PC-3 (cell line): ENCODE measurements around the gene CRB1. TPM values are rescaled to one million over a fixed set of nuclear protein-coding genes. Genes with fewer than 3 reads are reported as not detected.
A peak's percentile ranks its signal among the peaks of the same experiment; 100 is the strongest.

Source experiments
- ATAC-seq: fragments of 200-7000 bp; cut with Tn5 transposase; 2 replicates; pipeline ENCODE4 v1.9.1; 2020; ENCODE audit warnings: mild to moderate bottlenecking, moderate library complexity
- BruUV-seq: library from RNA; stranded (reverse); fragments of 400-500 nt; replicated peaks from 2 replicates; lab custom pipeline; 2021; lab: Mats Ljungman, UMichigan
- CTCF ChIA-PET: fragments of 300-600 bp; sonication (Branson Sonifier 250); formaldehyde crosslinking; loops from one replicate; lab custom pipeline; 2022; ENCODE audit warnings: antibody characterized with exemption; lab: Charles Lee
- POLR2A ChIA-PET: fragments of 300-600 bp; sonication (Branson Sonifier 250); formaldehyde crosslinking; loops from one replicate; lab custom pipeline; 2022; ENCODE audit warnings: antibody characterized with exemption; ENCODE audit not compliant: unreplicated experiment; lab: Charles Lee
- DNase-seq: peaks from one replicate; pipeline ENCODE4 v3.0.0-alpha.2; 2015
- H2AFZ ChIP-seq: fragments of 300-600 bp; sonication (generic); 2 replicates; pipeline ENCODE4 v1.6.0; 2016; ENCODE audit warnings: antibody characterized with exemption, low read length
- H3F3A ChIP-seq: fragments of 300-600 bp; sonication (generic); one replicate; pipeline ENCODE4 v1.6.0; 2017; ENCODE audit warnings: antibody characterized with exemption, low read length, control low read depth, mild to moderate bottlenecking; ENCODE audit not compliant: unreplicated experiment
- H3K27ac ChIP-seq: fragments of 300-600 bp; sonication (generic); 2 replicates; pipeline ENCODE4 v1.5.1; 2016; ENCODE audit warnings: mild to moderate bottlenecking, low read length
- H3K27me3 ChIP-seq: fragments of 300-600 bp; sonication (generic); 2 replicates; pipeline ENCODE4 v1.6.1; 2016; ENCODE audit warnings: low read length, mixed read lengths
- H3K36me3 ChIP-seq: fragments of 300-600 bp; sonication (generic); 2 replicates; pipeline ENCODE4 v1.6.1; 2016; ENCODE audit warnings: low read depth, mixed run types, low read length, mixed read lengths
- H3K4me1 ChIP-seq: fragments of 300-600 bp; sonication (generic); 2 replicates; pipeline ENCODE4 v1.5.1; 2016; ENCODE audit warnings: low read length; ENCODE audit not compliant: insufficient read depth
- H3K4me2 ChIP-seq: fragments of 300-600 bp; sonication (generic); 2 replicates; pipeline ENCODE4 v1.6.0; 2016; ENCODE audit warnings: low read length
- H3K4me3 ChIP-seq: fragments of 300-600 bp; sonication (generic); 2 replicates; pipeline ENCODE4 v1.5.1; 2016; ENCODE audit warnings: mild to moderate bottlenecking, low read length, mixed read lengths
- H3K79me2 ChIP-seq: fragments of 300-600 bp; sonication (generic); 2 replicates; pipeline ENCODE4 v1.6.1; 2017; ENCODE audit warnings: low read length, mixed read lengths
- H3K9ac ChIP-seq: fragments of 300-600 bp; sonication (generic); 2 replicates; pipeline ENCODE4 v1.6.0; 2016; ENCODE audit warnings: mild to moderate bottlenecking, low read length
- H3K9me2 ChIP-seq: fragments of 300-600 bp; sonication (generic); replicated peaks from 2 replicates; pipeline ENCODE4 v1.6.1; 2016; ENCODE audit warnings: mixed run types, low read length, mixed read lengths
- H3K9me3 ChIP-seq: fragments of 300-600 bp; sonication (generic); 2 replicates; pipeline ENCODE4 v1.6.1; 2016; ENCODE audit warnings: low read length, mixed read lengths
- H4K20me1 ChIP-seq: fragments of 300-600 bp; sonication (generic); 2 replicates; pipeline ENCODE4 v1.6.1; 2016; ENCODE audit warnings: low read length, mixed read lengths
- CTCF ChIP-seq: fragments of 300-600 bp; sonication (generic); conservative IDR thresholded peaks from 2 replicates; pipeline ENCODE4 v1.5.1; 2017; ENCODE audit warnings: antibody characterized with exemption, low read depth, mild to moderate bottlenecking, low read length
- EZH2 ChIP-seq: fragments of 300-600 bp; sonication (generic); IDR thresholded peaks from one replicate; pipeline ENCODE4 v1.6.1; 2017; ENCODE audit warnings: antibody characterized with exemption, mild to moderate bottlenecking, low read length; ENCODE audit not compliant: unreplicated experiment
- EZH2phosphoT487 ChIP-seq: fragments of 300-600 bp; sonication (generic); IDR thresholded peaks from 2 replicates; pipeline ENCODE4 v1.6.1; 2018; ENCODE audit warnings: mild to moderate bottlenecking, antibody characterized with exemption, low read length, borderline replicate concordance
- intact Hi-C: fragments of 100-400 bp; cut with micrococcal nuclease; formaldehyde crosslinking; loops from 2 replicates; pipeline ENCODE4 v1.9.0; 2023
- total RNA-seq: library from RNA; depleted of rRNA; stranded (reverse); fragments of >200 nt; gene quantifications from 2 replicates; pipeline ENCODE4 v1.2.3, GENCODE V29; 2014

The CRB1 gene
- total RNA-seq, 1 experiment from 2014 or later: 0.07 TPM

DNA sequence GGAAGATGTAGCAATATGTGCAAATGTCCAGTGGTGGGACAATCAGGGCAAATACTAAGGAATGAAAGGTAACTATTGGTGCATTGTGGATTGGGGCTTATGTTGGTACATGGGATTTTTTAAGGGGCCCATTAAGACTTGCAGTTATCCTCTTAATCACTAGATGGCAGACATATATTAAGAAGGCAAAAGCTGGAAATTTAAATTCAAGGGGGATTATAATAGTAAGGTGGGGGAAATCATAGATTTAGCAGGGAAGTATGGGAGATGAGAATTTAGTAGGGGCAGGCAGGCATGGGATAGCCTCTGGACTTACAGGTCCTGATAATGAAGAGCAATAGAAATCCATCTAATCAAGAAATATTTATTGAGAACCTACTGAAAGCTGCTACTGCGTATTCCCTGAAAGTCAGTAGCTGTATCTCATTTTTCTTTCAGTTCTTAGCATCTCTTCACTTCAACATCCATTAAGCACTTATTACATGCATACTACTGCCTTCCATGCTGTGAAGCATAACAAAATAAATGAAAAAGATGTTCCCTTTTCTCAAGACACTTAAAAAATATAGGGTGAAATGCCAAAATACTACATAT lies 251.8 kb downstream of the CRB1 start:
- intact Hi-C loops: loop anchor here (2.0 to 10.0 kb wide), 2 partner anchors 119 to 945 kb away; no protein-coding TSS in a partner anchor
- Histone ChIP-seq H3K79me2 (no peaks in the 10 kb centered on the region), H3K4me1 (no peaks in the 10 kb centered on the region), H3K4me3 (no peak overlapping the region), H3K27ac (no peak overlapping the region), H3K9me3 (no peaks in the 10 kb centered on the region), H3K9ac (no peak overlapping the region), H3F3A (no peaks in the 10 kb centered on the region), H3K36me3 (no peaks in the 10 kb centered on the region), H4K20me1 (no peaks in the 10 kb centered on the region), H3K27me3 (no peaks in the 10 kb centered on the region), H2AFZ (no peak overlapping the region), H3K9me2 (no peaks in the 10 kb centered on the region), H3K4me2 (no peak overlapping the region)
- ATAC-seq: no peak
- TF ChIP-seq EZH2 (no peak), CTCF (peak; percentile 53; the same call in 1 of the 2 replicates)
- BruUV-seq: no TSS peak
- CTCF ChIA-PET: interaction anchor here (0.7 to 1.0 kb wide), 3 partner anchors 120 to 396 kb away, joined by 3 to 11 read pairs (median 3); no protein-coding TSS in a partner anchor
- DNase-seq: peak; percentile 36
- POLR2A ChIA-PET: no interaction called here

GRCh38 chr1:197521118-197521739 lies 253.2 kb downstream of the CRB1 start:
- no peaks in the 10 kb centered on the region for H3F3A ChIP-seq
- no peak overlapping the region for H2AFZ ChIP-seq
- H3K4me1 ChIP-seq: no peaks in the 10 kb centered on the region
- H3K79me2 ChIP-seq: no peaks in the 10 kb centered on the region
- H4K20me1 ChIP-seq: no peaks in the 10 kb centered on the region
- H3K36me3 ChIP-seq: no peaks in the 10 kb centered on the region
- CTCF ChIA-PET: interaction anchor here (0.6 kb wide), 2 partner anchors 394 to 1242 kb away, joined by 3 read pairs; no protein-coding TSS in a partner anchor
- no peak for TF ChIP-seq EZH2phosphoT487
- peak; percentile 72 for TF ChIP-seq CTCF
- no peak for TF ChIP-seq EZH2
- no peaks in the 10 kb centered on the region for H3K9me3 ChIP-seq
- BruUV-seq: no TSS peak
- POLR2A ChIA-PET: no interaction called here
- H3K27ac ChIP-seq: no peak overlapping the region
- ATAC-seq (0 out of 2 replicates have a peak, but pooled peaks have one; percentile 27), DNase-seq (peak; percentile 60)
- no peaks in the 10 kb centered on the region for H3K27me3 ChIP-seq
- H3K9ac ChIP-seq: no peak overlapping the region
- H3K9me2 ChIP-seq: no peaks in the 10 kb centered on the region
- intact Hi-C loops: loop anchor here (1.0 to 10.0 kb wide), 4 partner anchors 120 to 944 kb away; no protein-coding TSS in a partner anchor
- no peak overlapping the region for H3K4me3 ChIP-seq
- no peak overlapping the region for H3K4me2 ChIP-seq
